K562 (cell line): ENCODE data around the gene LRRC4C. TPM values are rescaled to one million over a fixed set of nuclear protein-coding genes. Genes with fewer than 3 reads are reported as not detected.

Experiments used
- ATAC-seq: fragments of 200-7000 bp; cut with Tn5 transposase; 3 replicates; pipeline ENCODE4 v1.9.1; 2020; ENCODE audit warnings: moderate library complexity
- BruUV-seq: library from RNA; stranded (reverse); fragments of 400-500 nt; replicated peaks from 2 replicates; lab custom pipeline; 2021; lab: Mats Ljungman, UMichigan
- CTCF ChIA-PET: fragments of 300-600 bp; formaldehyde crosslinking; extraction: SDS; loops from one replicate; lab custom pipeline; 2021; ENCODE audit warnings: low intra/inter-chr PET ratio; lab: Yijun Ruan, JAX
- POLR2A ChIA-PET: fragments of 300-600, 350-650 bp; sonication (Branson Sonifier 250); formaldehyde crosslinking; extraction: SDS; loops from one replicate; lab custom pipeline; 2021; ENCODE audit warnings: antibody characterized with exemption, inconsistent platforms; lab: Yijun Ruan, JAX
- DNase-seq, 4 experiments: peaks; one replicate each; pipeline versions ENCODE4 v3.0.0 to v3.0.0-alpha.2; 2011 to 2018; ENCODE audit warnings: low spot score in 3 of 4, mixed read lengths in 3 of 4; ENCODE audit errors: extremely low read depth in 1 of 4
- FAIRE-seq: peaks from 2 replicates; lab custom pipeline; 2011; peaks lifted over from hg19 to GRCh38; lab: Jason Lieb, UNC
- H2AFZ ChIP-seq: 2 replicates; pipeline ENCODE4 v1.6.0; 2011; ENCODE audit warnings: low read depth, low read length, control low read depth, inconsistent platforms
- H3K27ac ChIP-seq: fragments of 200-600 bp; 3 replicates; pipeline ENCODE4 v1.8.0; 2011; ENCODE audit warnings: low read depth, mild to moderate bottlenecking, control low read depth, inconsistent platforms, low read length, moderate library complexity, mixed read lengths; ENCODE audit errors: extremely low read depth
- H3K27me3 ChIP-seq, 2 experiments: fragments of 300-600 bp in 1 of 2; 2 replicates in 1 of 2; 3 replicates in 1 of 2; pipeline versions ENCODE4 v1.6.0 to v1.8.0; 2011; ENCODE audit warnings: inconsistent platforms in 2 of 2, low read length in 2 of 2, mild to moderate bottlenecking in 1 of 2, mixed read lengths in 1 of 2, moderate library complexity in 1 of 2; ENCODE audit not compliant: control insufficient read depth in 2 of 2, insufficient read depth in 2 of 2
- H3K36me3 ChIP-seq: fragments of 300-600 bp; 3 replicates; pipeline ENCODE4 v1.8.0; 2011; ENCODE audit warnings: mild to moderate bottlenecking, low read length, inconsistent platforms; ENCODE audit not compliant: control insufficient read depth, insufficient read depth
- H3K4me1 ChIP-seq, 2 experiments: fragments of 200-600 bp in 1 of 2; replicated peaks in 1 of 2; 2 replicates in 1 of 2; 3 replicates in 1 of 2; pipeline versions ENCODE4 v1.5.1 to v1.8.0; 2011; ENCODE audit warnings: inconsistent platforms in 2 of 2, low read length in 2 of 2, mild to moderate bottlenecking in 1 of 2, mixed read lengths in 1 of 2, moderate library complexity in 1 of 2; ENCODE audit not compliant: control insufficient read depth in 2 of 2, insufficient read depth in 2 of 2
- H3K4me2 ChIP-seq: 2 replicates; pipeline ENCODE4 v1.6.1; 2011; ENCODE audit warnings: low read length, control low read depth, inconsistent platforms, mixed read lengths; ENCODE audit not compliant: insufficient read depth
- H3K4me3 ChIP-seq: fragments of 200-600 bp; sonication (generic), shearing (Covaris generic); 2 replicates; pipeline ENCODE4 v1.5.1; 2016; ENCODE audit warnings: control low read depth, inconsistent platforms
- H3K79me2 ChIP-seq: fragments of 200-600 bp; 3 replicates; pipeline ENCODE4 v1.8.0; 2011; ENCODE audit warnings: low read length, inconsistent platforms; ENCODE audit not compliant: control insufficient read depth, insufficient read depth
- H3K9ac ChIP-seq, 2 experiments: 2 replicates each; pipeline versions ENCODE4 v1.6.0 to v1.6.1; 2011; ENCODE audit warnings: low read depth in 2 of 2, low read length in 2 of 2, control low read depth in 1 of 2, inconsistent platforms in 1 of 2, mild to moderate bottlenecking in 1 of 2, mixed read lengths in 1 of 2; ENCODE audit not compliant: insufficient read depth in 1 of 2
- H3K9me1 ChIP-seq: one replicate; pipeline ENCODE4 v1.6.0; 2011; ENCODE audit warnings: inconsistent platforms, mild to moderate bottlenecking, low read length, moderate library complexity; ENCODE audit not compliant: control insufficient read depth, insufficient read depth
- H3K9me3 ChIP-seq: replicated peaks from 2 replicates; pipeline ENCODE4 v1.5.1; 2011; ENCODE audit warnings: low read depth, low read length, inconsistent platforms; ENCODE audit not compliant: control insufficient read depth, insufficient read depth
- H4K20me1 ChIP-seq: replicated peaks from 2 replicates; pipeline ENCODE4 v1.6.1; 2011; ENCODE audit warnings: low read length, inconsistent platforms, mixed read lengths; ENCODE audit not compliant: control insufficient read depth, insufficient read depth
- CEBPG ChIP-seq, 3 experiments: fragments of 200-800 bp in 1 of 3; sonication (Bioruptor generic) in 1 of 3; sonication (generic) in 1 of 3; formaldehyde crosslinking in 1 of 3; IDR thresholded peaks in 2 of 3; conservative IDR thresholded peaks in 1 of 3; 2 replicates each; pipeline versions ENCODE4 v1.6.1 to v1.8.0; 2016 to 2022; ENCODE audit warnings: missing compliant biosample characterization in 2 of 3, missing genetic modification characterization in 2 of 3, mild to moderate bottlenecking in 1 of 3, missing genetic modification reagents in 1 of 3
- CHD1 ChIP-seq: fragments of 200-600 bp; sonication (generic); IDR thresholded peaks from one replicate; pipeline ENCODE4 v1.6.1; 2012; ENCODE audit warnings: mild to moderate bottlenecking, moderate library complexity, low read length, inconsistent platforms
- DPF2 ChIP-seq: fragments of 450-650 bp; IDR thresholded peaks from 2 replicates; pipeline ENCODE4 v1.6.1; 2016
- HNRNPLL ChIP-seq: fragments of 200-400 bp; formaldehyde crosslinking; IDR thresholded peaks from 2 replicates; pipeline ENCODE4 v1.6.1; 2017; ENCODE audit warnings: low read length, low read depth, mild to moderate bottlenecking; ENCODE audit not compliant: poor library complexity, severe bottlenecking
- HOMEZ ChIP-seq: fragments of 250-450 bp; sonication (Bioruptor Pico); IDR thresholded peaks from 2 replicates; pipeline ENCODE4 v1.4.0; 2020; ENCODE audit warnings: mild to moderate bottlenecking, moderate library complexity
- KAT2B ChIP-seq: IDR thresholded peaks from one replicate; pipeline ENCODE4 v1.6.1; 2012; ENCODE audit warnings: low read depth, mild to moderate bottlenecking, control low read depth, inconsistent platforms, low read length, moderate library complexity
- KLF10 ChIP-seq: fragments of 250-450 bp; sonication (Bioruptor Pico); IDR thresholded peaks from 2 replicates; pipeline ENCODE4 v1.6.1; 2021; ENCODE audit warnings: matching md5 sums
- MCM5 ChIP-seq: fragments of 450-650 bp; IDR thresholded peaks from 2 replicates; pipeline ENCODE4 v1.6.1; 2016; ENCODE audit warnings: low read depth
- POLR2H ChIP-seq: IDR thresholded peaks from 2 replicates; pipeline ENCODE4 v1.6.1; 2016; ENCODE audit warnings: missing genetic modification characterization, low read depth, mild to moderate bottlenecking, control low read depth, missing compliant biosample characterization, moderate library complexity
- SOX6 ChIP-seq: fragments of 450-650 bp; IDR thresholded peaks from 2 replicates; pipeline ENCODE4 v1.6.1; 2014; ENCODE audit warnings: mild to moderate bottlenecking
- SRF ChIP-seq, 2 experiments: fragments of 250-450, 450-650 bp in 1 of 2; sonication (Bioruptor Pico) in 1 of 2; sonication (generic) in 1 of 2; formaldehyde crosslinking; IDR thresholded peaks; 2 replicates each; pipeline versions ENCODE4 v1.5.0 to v1.5.1; 2020 to 2022; ENCODE audit warnings: mild to moderate bottlenecking in 1 of 2, missing genetic modification reagents in 1 of 2
- ZNF239 ChIP-seq: fragments of 250-450 bp; sonication (Bioruptor Pico); IDR thresholded peaks from 2 replicates; pipeline ENCODE4 v1.4.0; 2020; ENCODE audit warnings: mild to moderate bottlenecking
- ZNF449 ChIP-seq: fragments of 250-450 bp; sonication (Bioruptor Pico); IDR thresholded peaks from 2 replicates; pipeline ENCODE4 v1.8.0; 2022; ENCODE audit warnings: moderate library complexity, mild to moderate bottlenecking, inconsistent platforms
- ZNF780A ChIP-seq: fragments of 250-450 bp; sonication (Bioruptor Pico); IDR thresholded peaks from 2 replicates; pipeline ENCODE4 v1.5.0; 2021; ENCODE audit warnings: mild to moderate bottlenecking
- WGBS: fragments of 100-300 bp; shearing (Covaris generic); methylation state at CpG from one replicate; pipeline ENCODE4 v1.1.6; 2016; ENCODE audit warnings: low coverage, mixed read lengths; ENCODE audit not compliant: insufficient coverage; ENCODE audit errors: missing lambda C conversion rate; 5-methylcytosine and 5-hydroxymethylcytosine counted together
- in situ Hi-C: fragments of 300-500 bp; cut with MboI; formaldehyde crosslinking; loops from 4 replicates; pipeline ENCODE4 v1.15.0; 2018; ENCODE audit warnings: inconsistent platforms, mixed read lengths
- intact Hi-C: fragments of 100-400 bp; cut with micrococcal nuclease; formaldehyde crosslinking; loops from 2 replicates; pipeline ENCODE4 v1.14.2; 2022
- polyA plus RNA-seq, 8 experiments: library from polyadenylated mRNA; depleted of rRNA in 4 of 8; stranded (reverse) in 5 of 8; unstranded in 3 of 8; fragments of >200 nt; fragmentation: Nextera tagmentation in 2 of 8; fragmentation: Illumina TruSeq in 1 of 8; extraction: Ambion mirVana in 2 of 8; extraction: Trizol in 1 of 8; gene quantifications; 2 replicates each; pipeline versions ENCODE4 v1.2.1 to v1.2.3, GENCODE V29; 2011 to 2014; ENCODE audit warnings: inconsistent platforms in 1 of 8, missing spikeins in 1 of 8
- total RNA-seq, 7 experiments: library from RNA; depleted of rRNA in 6 of 7; stranded (reverse); fragments of >200 nt in 6 of 7; fragmentation: Illumina TruSeq in 2 of 7; extraction: Trizol in 2 of 7; gene quantifications; 2 replicates each; pipeline versions ENCODE4 v1.2.1 to v1.2.3, GENCODE V29; 2011 to 2021; ENCODE audit warnings: low replicate concordance in 1 of 7

LRRC4C gene
- total and polyA plus RNA-seq, 9 of the 15 experiments (the other 6 are each of a cell fraction or from before 2014, with no cell fraction given), result not detected

- FAIRE-seq, result no peak
- CTCF ChIA-PET, result no interaction called here
- H3K79me2 ChIP-seq, result no peaks in the 10 kb centered on the region
- H3K27ac ChIP-seq, result no peak overlapping the region
- 0% methylated on average over 1 of the region's 1 CpG for WGBS
- H3K4me1 ChIP-seq, result no peaks in the 10 kb centered on the region
- no peak overlapping the region for H3K4me3 ChIP-seq
- no TSS peak for BruUV-seq
- no peaks in the 10 kb centered on the region for H4K20me1 ChIP-seq
- TF ChIP-seq CHD1, result no peak
- TF ChIP-seq SOX6, result no peak
- TF ChIP-seq CEBPG (CRISPR knock-in tag; IDR thresholded peaks at IDR 0.05), result no peak
- no peak for TF ChIP-seq CEBPG (tag; conservative IDR thresholded peaks at IDR 0.05 in 1 of 2, IDR thresholded peaks at IDR 0.05 in 1 of 2)
- TF ChIP-seq, all 486 proteins: peak for 0
- no peaks in the 10 kb centered on the region; the same call in 1 of the 2 replicates for H3K9me3 ChIP-seq
- H3K9me1 ChIP-seq, result no peaks in the 10 kb centered on the region
- in situ Hi-C loops (no loop called here), intact Hi-C loops (no loop called here)
- H3K36me3 ChIP-seq, result no peaks in the 10 kb centered on the region
- no peak overlapping the region for H3K4me2 ChIP-seq
- no peak overlapping the region for H2AFZ ChIP-seq
- H3K27me3 ChIP-seq, result no peaks in the 10 kb centered on the region
- POLR2A ChIA-PET, result no interaction called here
- DNase-seq (no peak), ATAC-seq (no peak)
- no peak overlapping the region for H3K9ac ChIP-seq
These were observed 374.3 kb downstream of the LRRC4C start for GRCh38 chr11:41085123-41085522.

- DNase-seq, result no peak
- Histone ChIP-seq H2AFZ (no peak overlapping the region), H3K9me1 (no peaks in the 10 kb centered on the region), H4K20me1 (no peaks in the 10 kb centered on the region), H3K4me2 (no peak overlapping the region), H3K4me1 (no peaks in the 10 kb centered on the region), H3K27ac (no peak overlapping the region), H3K4me3 (no peak overlapping the region), H3K36me3 (no peaks in the 10 kb centered on the region), H3K79me2 (no peaks in the 10 kb centered on the region), H3K9me3 (no peaks in the 10 kb centered on the region), H3K27me3 (no peaks in the 10 kb centered on the region), H3K9ac (no peak overlapping the region)
- intact Hi-C loops, result no loop called here
- in situ Hi-C loops, result no loop called here
- TF ChIP-seq MCM5 (no peak), HOMEZ (no peak), ZNF239 (CRISPR knock-in tag) (no peak), DPF2 (no peak), HNRNPLL (no peak), POLR2H (tag) (no peak), SRF (CRISPR knock-in tag; IDR thresholded peaks at IDR 0.05) (no peak), ZNF449 (CRISPR knock-in tag) (no peak), KLF10 (CRISPR knock-in tag) (no peak), ZNF780A (CRISPR knock-in tag) (no peak), KAT2B (no peak)
- ChIA-PET POLR2A (no interaction called here), CTCF (no interaction called here)
- 0% methylated on average over 8 of the region's 8 CpGs for WGBS
- no peak for FAIRE-seq
- no TSS peak for BruUV-seq
- ATAC-seq, result no peak
These were observed 377.6 kb downstream of the LRRC4C start for GRCh38 chr11:41081756-41082285.
